GM21717 (cell line): ENCODE results near the gene PKD2.
"Not testable (repeated sequence)": the region's sequence is repeated elsewhere in the genome, so short reads cannot be mapped to it uniquely, and the experiment has no call there.

ENCODE experiments used
- ATAC-seq: cut with Tn5 transposase; IDR thresholded peaks from one replicate; pipeline ENCODE4 v1.9.1; 2021; ENCODE audit warnings: mild to moderate bottlenecking, moderate library complexity; ENCODE audit not compliant: unreplicated experiment

PKD2 gene

DNA sequence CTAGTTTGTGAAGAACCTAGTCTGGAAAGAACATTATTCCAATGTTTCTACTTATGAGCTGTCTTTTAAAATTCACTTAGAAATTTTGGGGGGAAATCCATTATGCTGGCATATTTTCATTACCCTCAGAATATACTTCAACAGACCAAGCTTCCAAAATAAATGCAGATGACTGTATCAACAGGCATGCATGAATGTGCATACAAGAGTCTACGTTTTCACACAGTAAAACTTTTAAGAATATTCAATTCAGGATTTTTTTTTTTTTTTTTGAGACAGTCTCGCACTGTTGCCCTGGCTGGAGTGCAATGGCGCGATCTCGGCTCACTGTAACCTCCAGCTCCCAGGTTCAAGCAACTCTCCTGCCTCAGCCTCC lies 101.3 kb downstream of the PKD2 start:
- ATAC-seq = no peak

DNA sequence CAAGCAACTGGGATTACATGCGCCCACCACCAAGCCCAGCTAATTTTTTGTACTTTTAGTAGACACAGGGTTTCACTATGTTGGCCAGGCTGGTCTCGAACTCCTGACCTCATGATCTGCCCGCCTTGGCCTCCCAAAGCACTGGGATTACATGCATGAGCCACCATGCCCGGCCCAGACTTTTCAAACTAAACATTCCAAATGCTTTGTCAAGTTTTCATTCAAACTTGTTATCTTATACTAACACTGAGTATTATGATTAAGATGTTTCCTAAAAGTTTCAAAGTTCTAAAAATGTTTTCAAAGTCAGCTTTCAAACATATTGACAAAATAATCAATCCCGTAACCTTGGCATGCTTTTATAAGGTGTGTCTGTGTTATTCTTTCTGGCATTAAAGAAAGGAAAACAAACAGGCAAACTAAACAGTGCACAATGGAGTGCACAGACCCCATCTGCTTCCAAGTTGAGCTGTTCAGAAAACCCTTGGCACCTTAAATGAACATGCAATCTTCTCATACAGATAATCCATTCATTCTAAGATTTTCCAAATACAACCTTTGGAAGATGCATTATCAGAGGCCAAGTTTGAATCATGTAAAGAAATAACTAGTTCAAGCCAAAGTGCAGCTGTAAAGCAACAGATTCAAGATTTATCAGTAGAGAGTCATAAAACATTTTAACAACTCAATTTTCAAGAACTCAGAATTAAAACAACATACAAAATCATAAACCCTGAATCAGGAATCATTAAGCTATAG lies 101.9 kb downstream of the PKD2 start:
- ATAC-seq = no peak

DNA sequence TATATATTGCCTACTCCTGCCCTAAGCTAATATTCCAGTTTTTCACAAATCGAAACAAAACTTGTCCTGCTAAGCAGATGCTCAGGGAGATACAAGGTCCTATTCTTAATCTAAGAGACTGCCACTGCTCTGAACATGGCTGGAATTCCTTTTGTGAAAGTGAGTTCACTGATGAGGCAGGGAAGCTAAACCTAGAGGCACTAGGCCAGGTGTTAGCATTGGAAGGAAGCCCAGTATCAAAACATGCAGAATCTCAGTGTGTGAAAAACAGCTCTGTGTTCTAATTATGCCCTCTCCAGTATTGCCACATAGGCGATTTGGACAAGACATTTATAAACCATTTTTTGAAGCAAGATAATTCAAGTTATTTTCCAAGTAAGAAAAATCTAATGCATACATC lies 103.4 kb downstream of the PKD2 start:
- ATAC-seq = no peak

DNA sequence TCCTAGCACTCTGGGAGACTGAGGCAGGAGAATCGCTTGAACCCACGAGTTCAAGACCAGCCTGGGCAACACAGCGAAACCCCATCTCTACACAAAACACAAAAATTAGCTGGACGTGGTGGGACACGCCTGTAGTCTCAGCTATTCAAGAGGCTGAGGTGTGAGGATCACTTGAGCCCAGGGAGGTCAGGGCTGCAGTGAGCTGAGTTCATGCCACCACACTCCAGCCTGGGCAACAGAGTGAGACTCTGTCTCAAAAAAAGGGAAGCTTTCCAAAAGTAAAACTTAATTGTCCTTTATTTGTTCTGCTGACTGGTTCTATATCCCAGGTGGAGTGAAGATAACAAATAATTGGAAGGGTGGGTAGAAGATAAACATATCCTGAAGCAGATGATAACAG lies 105.4 kb downstream of the PKD2 start:
- ATAC-seq = no peak

DNA sequence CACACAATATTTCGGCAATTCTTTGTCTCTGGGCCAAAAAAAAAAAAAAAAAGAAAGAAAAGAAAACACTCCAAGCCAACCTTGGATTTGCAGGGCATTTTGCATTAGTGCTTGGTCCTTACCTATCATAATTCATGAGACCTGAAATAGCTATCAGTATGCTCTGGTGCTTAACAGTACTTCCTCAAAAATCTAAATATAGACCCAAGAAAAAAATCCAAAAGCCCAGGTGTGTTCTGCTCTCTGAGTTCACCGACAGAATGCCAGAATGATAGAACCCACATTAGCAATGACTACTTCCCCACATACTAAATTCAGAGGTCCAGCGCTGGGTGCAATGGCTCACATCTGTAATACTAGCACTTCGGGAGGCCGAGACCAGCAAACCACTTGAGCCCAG lies 108.2 kb downstream of the PKD2 start:
- ATAC-seq = no peak

DNA sequence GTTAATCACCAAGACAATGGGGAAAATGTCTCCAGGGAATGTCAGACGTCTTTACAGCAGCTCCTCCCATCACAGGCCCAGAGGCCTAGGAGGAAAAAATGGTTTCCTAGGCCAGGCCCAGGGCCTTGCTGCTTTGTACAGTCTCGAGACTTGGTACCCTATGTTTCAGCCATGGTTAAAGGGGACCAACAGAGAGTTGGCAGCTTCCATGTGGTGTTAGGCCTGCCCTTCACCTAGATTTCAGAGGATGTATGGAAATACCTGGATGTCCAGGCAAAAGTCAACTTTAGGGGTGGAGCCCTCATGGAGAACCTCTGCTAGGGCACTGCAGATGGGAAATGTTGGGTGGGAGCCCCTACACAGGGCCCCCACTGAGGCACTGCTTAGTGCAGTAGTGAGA lies 112.5 kb downstream of the PKD2 start:
- ATAC-seq = no peak

DNA sequence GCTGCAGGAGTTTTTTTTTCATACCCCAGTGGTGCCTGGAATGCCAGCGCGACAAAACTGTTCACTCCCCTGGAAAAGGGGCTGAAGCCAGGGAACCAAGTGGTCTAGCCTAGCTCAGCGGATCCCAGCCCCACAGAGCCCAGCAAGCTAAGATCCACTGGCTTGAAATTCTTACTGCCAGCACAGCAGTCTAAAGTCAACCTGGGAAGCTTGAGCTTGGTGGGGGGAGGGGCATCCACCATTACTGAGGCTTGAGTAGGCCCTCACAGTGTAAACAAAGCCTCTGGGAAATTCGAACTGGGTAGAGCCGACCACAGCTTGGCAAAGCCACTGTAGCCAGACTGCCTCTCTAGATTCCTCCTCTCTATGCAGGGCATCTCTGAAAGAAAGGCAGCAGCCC lies 114.8 kb downstream of the PKD2 start:
- not testable (repeated sequence) for ATAC-seq
